ENCODE results near the gene TMEM150A. TPM values are rescaled to one million over a fixed set of nuclear protein-coding genes. Genes with fewer than 3 reads are reported as not detected.
"Not testable (repeated sequence)": the region's sequence is repeated elsewhere in the genome, so short reads cannot be mapped to it uniquely, and the experiment has no call there.

The TMEM150A gene, protein sequence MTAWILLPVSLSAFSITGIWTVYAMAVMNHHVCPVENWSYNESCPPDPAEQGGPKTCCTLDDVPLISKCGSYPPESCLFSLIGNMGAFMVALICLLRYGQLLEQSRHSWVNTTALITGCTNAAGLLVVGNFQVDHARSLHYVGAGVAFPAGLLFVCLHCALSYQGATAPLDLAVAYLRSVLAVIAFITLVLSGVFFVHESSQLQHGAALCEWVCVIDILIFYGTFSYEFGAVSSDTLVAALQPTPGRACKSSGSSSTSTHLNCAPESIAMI
- total RNA-seq: 10 to 100 TPM; 18.3 to 18.5 TPM
- long read RNA-seq, donor 1, partial matches to known transcripts: 0 of 10 reads
- long read RNA-seq, donor 1, other reads (novel, unspliced or antisense): 2 of 10 reads
- long read RNA-seq, donor 2, transcript TMEM150A-202 (8 exons, 1,518 nt): major isoform, 22 of 65 reads
- long read RNA-seq, donor 2, transcript TMEM150A-203 (7 exons, 1,776 nt): major isoform, 22 of 65 reads
- long read RNA-seq, donor 2, transcript TMEM150A-201 (7 exons, 1,484 nt): minor isoform, 7 of 65 reads
- long read RNA-seq, donor 2, partial matches to known transcripts: 5 of 65 reads
- long read RNA-seq, donor 2, other reads (novel, unspliced or antisense): 8 of 65 reads

DNA sequence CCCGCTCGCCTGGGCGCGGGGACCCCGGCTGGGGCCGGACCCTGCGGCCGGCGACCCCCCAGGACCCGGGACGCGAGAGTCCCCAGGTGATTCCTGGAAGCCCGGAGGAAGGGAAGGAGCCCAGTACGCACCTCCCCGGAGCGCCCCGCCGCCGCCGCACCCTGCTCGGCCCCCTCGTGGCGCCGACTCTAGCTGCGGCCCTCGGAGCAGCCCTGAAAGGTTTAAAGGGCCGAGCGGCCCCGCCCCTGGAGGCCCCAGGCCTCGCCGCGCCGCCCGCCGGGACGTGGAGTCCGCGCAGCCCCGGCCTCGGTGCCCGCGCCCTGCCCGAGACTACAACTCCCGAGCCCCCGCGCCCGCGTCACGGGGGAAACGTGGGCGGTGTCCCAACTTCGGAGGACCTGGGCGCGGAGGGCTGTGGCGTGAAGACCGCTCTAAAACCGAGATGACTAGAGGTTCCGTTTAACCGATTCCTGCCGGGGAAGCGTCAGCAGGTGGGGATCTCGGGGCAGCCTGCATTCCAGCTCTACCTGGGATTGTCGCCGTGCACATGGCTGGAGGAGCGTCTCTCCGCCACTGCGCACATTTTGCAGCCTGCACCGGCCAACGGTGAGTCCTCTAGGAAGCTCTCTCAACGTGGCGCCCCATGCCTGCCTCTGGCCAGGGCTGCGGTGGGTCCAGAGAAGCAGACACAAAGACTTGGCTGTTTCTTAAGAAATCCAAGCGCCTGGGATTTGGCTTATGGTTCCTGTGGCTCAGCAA is at the start of gene TMEM150A:
Gene TMEM150A (minus strand): TSS at position 223 of the 759 bp plus-strand sequence. CDS start 750 bp downstream, outside the sequence.
- DNase-seq (ENCODE audit: low spot score): peak; percentile 98
- intact Hi-C loops (cut with DNase I): loop anchor here in 1 of 2 donors (5.0 kb wide), 1 partner anchor 40 kb away; the partner anchor contains the start of gene GGCX

GRCh38 chr2:85652056-85652455 is 49.6 kb upstream of the TMEM150A start:
- DNase-seq (ENCODE audit: low spot score): no peak
- intact Hi-C loops (cut with DNase I): no loop called here

DNA sequence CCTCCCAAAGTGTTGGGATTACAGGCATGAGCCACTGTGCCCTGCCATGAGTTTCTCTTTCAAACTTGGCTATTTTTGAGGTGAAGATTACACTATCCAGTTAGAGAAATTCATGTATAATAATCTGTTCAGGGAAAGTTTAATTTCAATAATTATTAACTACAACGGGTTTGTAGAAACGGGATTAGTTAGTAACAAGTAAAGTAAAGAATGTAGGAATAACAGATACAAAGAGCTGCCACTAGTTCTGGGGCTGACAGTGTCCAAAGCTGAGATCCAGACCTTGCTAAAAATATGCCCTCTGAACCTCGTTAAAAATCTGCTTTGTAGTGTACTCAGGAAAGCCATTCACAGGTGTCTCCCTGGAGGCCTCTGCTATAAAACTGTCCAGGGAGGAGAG is 48.6 kb upstream of the TMEM150A start:
- intact Hi-C loops (cut with DNase I): no loop called here
- DNase-seq (ENCODE audit: low spot score): no peak

- DNase-seq (ENCODE audit: low spot score): peak; percentile 48
- intact Hi-C loops (cut with DNase I): no loop called here
These were observed 48.0 kb upstream of the TMEM150A start for GRCh38 chr2:85650456-85650855.

GRCh38 chr2:85649201-85650190 is 47.0 kb upstream of the TMEM150A start:
- DNase-seq (ENCODE audit: low spot score): no peak
- intact Hi-C loops (cut with DNase I): no loop called here

- no peak for DNase-seq (ENCODE audit: low spot score)
- intact Hi-C loops (cut with DNase I): no loop called here
These were observed 46.1 kb upstream of the TMEM150A start for GRCh38 chr2:85648619-85649018.

DNA sequence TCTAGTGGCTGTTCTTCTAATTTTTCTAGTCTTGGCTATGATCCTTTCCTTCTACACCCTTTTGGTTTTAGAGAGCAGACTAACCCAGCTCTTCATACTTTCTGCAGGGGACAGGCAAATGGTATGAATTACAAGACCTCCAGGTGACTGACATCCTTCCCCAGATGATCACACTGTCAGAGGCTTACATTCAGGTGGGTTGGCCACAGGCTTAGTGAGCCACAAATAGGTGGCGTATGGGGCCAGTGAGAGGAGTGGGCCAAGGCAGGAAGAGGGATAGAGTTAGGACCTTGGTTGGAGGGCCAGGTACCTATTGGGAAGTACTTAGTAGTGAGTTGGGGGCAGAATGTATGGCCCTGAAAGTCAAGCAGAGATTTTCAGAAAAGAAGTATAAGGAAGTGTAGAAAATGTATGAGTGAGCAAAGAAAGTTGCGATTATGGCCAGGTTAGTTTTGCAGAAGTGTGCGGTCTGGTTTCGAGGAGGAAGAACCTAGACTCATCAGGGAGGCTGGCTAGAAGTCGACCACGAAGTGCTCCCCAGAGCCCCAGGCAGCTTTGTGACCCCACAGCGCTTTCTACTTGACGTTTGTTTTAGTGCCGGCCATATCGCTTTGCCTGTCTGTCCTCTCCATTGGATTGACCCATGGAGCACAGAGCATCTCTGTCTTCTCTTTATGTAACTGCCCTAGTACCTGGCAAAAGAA is 45.5 kb upstream of the TMEM150A start:
- intact Hi-C loops (cut with DNase I): no loop called here
- DNase-seq (ENCODE audit: low spot score): no peak

GRCh38 chr2:85646166-85646565 is 43.7 kb upstream of the TMEM150A start:
- intact Hi-C loops (cut with DNase I): no loop called here
- DNase-seq (ENCODE audit: low spot score): no peak

DNA sequence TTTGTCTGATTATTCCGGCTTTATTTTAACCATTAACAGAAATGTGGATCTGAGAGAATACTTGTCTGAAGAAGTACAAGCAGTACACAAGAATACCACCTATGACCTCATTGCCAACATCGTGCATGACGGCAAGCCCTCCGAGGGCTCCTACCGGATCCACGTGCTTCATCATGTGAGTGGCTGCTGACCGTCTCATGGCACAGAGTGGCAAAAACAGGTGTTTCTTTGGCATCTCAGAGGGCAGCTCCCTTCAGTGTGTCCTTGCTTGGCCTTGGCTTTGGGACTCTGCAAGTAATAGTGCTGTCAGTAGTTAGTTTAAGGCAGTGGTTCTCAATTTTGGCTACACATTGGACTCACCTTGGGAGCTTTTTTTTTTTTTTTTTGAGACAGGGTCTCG is 42.4 kb upstream of the TMEM150A start:
- intact Hi-C loops (cut with DNase I): no loop called here
- DNase-seq (ENCODE audit: low spot score): no peak

DNA sequence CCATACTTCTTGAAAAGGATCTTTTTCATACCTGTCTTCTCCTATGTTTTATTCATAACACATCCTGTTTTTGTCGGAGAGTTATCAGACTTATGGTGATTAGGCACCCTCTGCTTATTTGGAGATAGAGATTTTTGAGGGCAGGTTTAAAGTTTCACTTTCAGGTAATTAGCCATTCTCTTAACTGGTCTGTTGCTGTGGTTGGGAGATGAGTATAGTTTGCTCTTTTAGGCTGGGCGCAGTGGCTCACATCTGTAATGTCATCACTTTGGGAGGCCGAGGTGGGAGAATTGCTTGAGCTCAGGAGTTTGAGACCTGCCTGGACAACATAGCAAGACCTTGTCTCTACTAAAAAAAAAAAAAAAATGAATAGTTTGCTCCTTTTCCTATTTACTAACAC is 40.2 kb upstream of the TMEM150A start:
- intact Hi-C loops (cut with DNase I): no loop called here
- no peak for DNase-seq (ENCODE audit: low spot score)

- intact Hi-C loops (cut with DNase I): loop anchor here (5.0 to 10.0 kb wide), 3 partner anchors 72 to 177 kb away; no protein-coding TSS in a partner anchor
- DNase-seq (ENCODE audit: low spot score): no peak
These were observed 33.1 kb upstream of the TMEM150A start for GRCh38 chr2:85635636-85636035.

GRCh38 chr2:85635011-85635410 is 32.5 kb upstream of the TMEM150A start:
- intact Hi-C loops (cut with DNase I): loop anchor here (5.0 to 10.0 kb wide), 3 partner anchors 72 to 177 kb away; no protein-coding TSS in a partner anchor
- DNase-seq (ENCODE audit: low spot score): no peak

GRCh38 chr2:85631316-85631715 is 28.8 kb upstream of the TMEM150A start:
- DNase-seq (ENCODE audit: low spot score): no peak
- intact Hi-C loops (cut with DNase I): loop anchor here in 1 of 2 donors (10.0 kb wide), 1 partner anchor 173 kb away; no protein-coding TSS in a partner anchor

DNA sequence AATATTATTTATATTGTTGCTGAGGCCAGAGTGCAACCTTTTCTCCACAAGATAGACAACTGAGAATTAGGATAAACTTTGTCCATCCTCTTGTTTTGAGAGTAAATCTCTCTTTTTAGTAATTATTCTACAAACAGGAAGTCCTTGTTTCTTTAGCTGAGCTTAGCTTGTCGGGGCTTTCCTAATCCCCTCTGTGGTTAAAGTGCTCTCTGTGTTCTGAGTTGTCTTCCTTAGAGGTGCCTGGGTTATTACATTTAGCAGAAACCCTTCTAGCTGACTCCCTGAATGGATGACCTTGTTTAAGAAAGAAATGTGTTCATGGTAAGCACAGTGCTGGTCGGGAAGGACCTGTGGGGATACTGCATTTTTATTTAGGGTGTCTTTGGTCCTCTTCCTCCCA is 26.2 kb upstream of the TMEM150A start:
- no peak for DNase-seq (ENCODE audit: low spot score)
- intact Hi-C loops (cut with DNase I): no loop called here

GRCh38 chr2:85623991-85624390 is 21.5 kb upstream of the TMEM150A start:
- intact Hi-C loops (cut with DNase I): no loop called here
- no peak for DNase-seq (ENCODE audit: low spot score)

DNA sequence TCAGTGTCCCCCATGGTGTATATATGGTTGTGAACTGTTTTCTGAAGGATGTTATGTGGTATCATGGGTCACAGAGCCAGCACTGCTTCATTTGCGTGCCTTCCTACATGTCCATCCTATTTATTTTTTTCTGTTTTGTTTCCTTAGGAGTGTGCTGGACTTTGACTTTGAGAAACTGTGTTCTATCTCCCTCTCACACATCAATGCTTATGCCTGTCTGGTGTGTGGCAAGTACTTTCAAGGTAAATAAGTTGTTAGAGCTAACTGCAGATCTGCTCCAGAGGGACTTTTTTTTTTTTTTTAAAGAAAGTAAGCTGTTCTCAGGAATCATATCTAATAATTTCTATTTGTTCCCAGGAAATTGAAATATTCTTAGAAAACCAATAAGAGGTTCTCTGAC is 18.8 kb upstream of the TMEM150A start:
- intact Hi-C loops (cut with DNase I): no loop called here
- no peak for DNase-seq (ENCODE audit: low spot score)

DNA sequence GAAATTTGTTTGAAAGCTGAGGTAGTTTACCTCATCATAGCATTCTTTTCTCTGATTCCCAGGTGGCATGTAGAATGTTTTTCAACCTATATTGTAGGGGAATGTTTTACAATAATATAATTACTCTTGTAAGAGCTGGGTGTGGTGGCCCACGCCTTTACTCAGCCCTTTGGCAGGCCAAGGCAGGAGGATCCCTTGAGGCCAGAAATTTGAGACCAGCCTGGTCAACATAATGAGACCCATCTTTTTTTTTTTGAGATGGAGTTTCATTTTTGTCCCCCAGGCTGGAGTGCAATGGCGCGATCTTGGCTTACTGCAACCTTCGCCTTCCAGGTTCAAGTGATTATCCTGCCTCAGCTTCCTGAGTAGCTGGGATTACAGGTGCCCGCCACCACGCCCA is 17.1 kb upstream of the TMEM150A start:
- DNase-seq (ENCODE audit: low spot score): no peak
- intact Hi-C loops (cut with DNase I): no loop called here

- intact Hi-C loops (cut with DNase I); DNase-seq (ENCODE audit: low spot score): not testable (repeated sequence)
These were observed 15.2 kb upstream of the TMEM150A start for GRCh38 chr2:85617723-85618122.
